Breast epithelium (tissue), 4 donors: Measurements from ENCODE around the gene PDE6A. TPM values are rescaled to one million over a fixed set of nuclear protein-coding genes. Genes with fewer than 3 reads are reported as not detected.

Source experiments
- DNase-seq, 2 donors: peaks; one replicate each; pipeline ENCODE4 v3.0.0-alpha.2; 2019; ENCODE audit warnings: low spot score in 2 of 2
- H3K27ac ChIP-seq, 2 donors: fragments of 200-600 bp; sonication (generic) in 1 of 2; one replicate each; pipeline ENCODE4 v1.5.1; 2016 to 2019; ENCODE audit warnings: mild to moderate bottlenecking in 1 of 2
- H3K27me3 ChIP-seq, 2 donors: fragments of 200-600 bp; sonication (generic) in 1 of 2; one replicate each; pipeline versions ENCODE4 v1.5.1 to v1.6.0; 2017 to 2019; ENCODE audit warnings: control low read depth in 1 of 2, mild to moderate bottlenecking in 1 of 2
- H3K36me3 ChIP-seq: fragments of 200-600 bp; one replicate; pipeline ENCODE4 v1.5.1; 2019
- H3K4me1 ChIP-seq, 2 donors: fragments of 200-600 bp; sonication (generic); one replicate each; pipeline ENCODE4 v1.5.1; 2016 to 2019; ENCODE audit warnings: control low read depth in 1 of 2
- H3K4me3 ChIP-seq, 3 donors: fragments of 200-600 bp; sonication (generic); 1 replicate in 2 of 3; 2 replicates in 1 of 3; pipeline ENCODE4 v1.5.1; 2016 to 2019; ENCODE audit warnings: mild to moderate bottlenecking in 3 of 3, moderate library complexity in 2 of 3
- H3K9me3 ChIP-seq, 2 donors: fragments of 200-600 bp; sonication (generic) in 1 of 2; one replicate each; pipeline ENCODE4 v1.5.1; 2016 to 2019; ENCODE audit warnings: control low read depth in 1 of 2
- CTCF ChIP-seq, 3 donors: fragments of 450-650 bp; IDR thresholded peaks; one replicate each; pipeline ENCODE4 v1.5.1; 2016 to 2017; ENCODE audit warnings: antibody characterized with exemption in 3 of 3, mild to moderate bottlenecking in 3 of 3, moderate library complexity in 3 of 3
- POLR2A ChIP-seq: fragments of 450-650 bp; IDR thresholded peaks from one replicate; pipeline ENCODE4 v1.6.1; 2016; ENCODE audit warnings: antibody characterized with exemption, mild to moderate bottlenecking, moderate library complexity
- POLR2AphosphoS5 ChIP-seq, 3 donors: sonication (generic); formaldehyde crosslinking; IDR thresholded peaks; one replicate each; pipeline ENCODE4 v1.6.1; 2017; ENCODE audit warnings: antibody characterized with exemption in 3 of 3
- intact Hi-C: fragments of 100-400 bp; cut with DNase I; formaldehyde crosslinking; loops from one replicate; pipeline ENCODE4 v1.15.1; 2023; ENCODE audit warnings: low total_unique reads
- total RNA-seq, 3 donors: library from RNA; depleted of rRNA; stranded (reverse); fragments of >200 nt; gene quantifications; one replicate each; pipeline ENCODE4 v1.1.0, GENCODE V29; 2016

The PDE6A gene
- total RNA-seq, 3 donors from 2014 or later = under 0.01 to 0.15 TPM; not detected in 1

DNA sequence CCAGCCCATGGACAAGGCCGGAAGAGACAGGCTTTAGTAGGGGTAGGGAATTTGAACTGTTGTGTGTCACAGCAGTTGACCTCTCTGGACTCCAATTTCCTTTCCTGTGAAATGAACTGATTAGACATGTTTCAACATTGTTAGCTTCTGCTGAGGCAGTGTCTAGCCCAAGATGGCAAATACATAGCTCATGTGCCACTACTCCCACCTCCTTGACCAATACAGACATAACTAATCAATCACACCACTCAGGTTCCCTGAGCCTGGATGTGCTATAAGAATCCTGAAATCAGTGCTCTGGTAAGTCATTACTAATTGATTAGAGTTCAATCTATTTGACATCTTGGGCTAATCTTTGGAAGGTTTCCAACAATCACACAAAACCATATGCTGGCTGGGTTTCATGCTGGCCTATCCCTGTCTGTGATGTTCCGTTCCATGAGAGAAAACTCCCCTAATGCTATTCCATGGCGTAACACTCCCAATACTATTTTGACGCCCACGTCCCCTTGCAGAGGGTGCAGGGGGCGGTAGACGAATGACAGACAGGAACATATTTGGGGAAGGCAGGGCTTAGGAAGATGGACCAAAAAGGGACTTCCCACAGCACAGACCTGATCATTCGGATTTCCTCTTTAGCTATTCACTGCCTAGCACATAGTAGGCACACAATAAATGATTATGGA, 95.2 kb downstream of the PDE6A start:
- no peaks in the 10 kb centered on the region for H3K36me3 ChIP-seq
- H3K27me3 ChIP-seq = no peaks in the 10 kb centered on the region

DNA sequence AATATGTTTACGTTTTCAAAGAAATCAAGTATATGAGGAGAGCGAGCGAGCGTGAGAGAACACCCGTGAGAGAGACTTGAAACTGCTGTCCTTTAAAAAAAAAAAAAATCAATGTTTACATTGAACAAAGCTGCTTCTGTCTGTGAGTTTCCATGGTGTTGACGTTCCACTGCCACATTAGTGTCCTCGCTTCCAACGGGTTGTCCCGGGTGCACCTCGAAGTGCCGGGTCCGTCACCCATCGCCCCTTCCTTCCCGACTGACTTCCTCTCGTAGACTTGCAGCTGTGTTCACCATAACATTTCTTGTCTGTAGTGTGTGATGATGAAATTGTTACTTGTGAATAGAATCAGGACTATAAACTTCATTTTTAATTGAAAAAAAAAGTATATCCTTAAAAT, 97.0 kb downstream of the PDE6A start:
- Histone ChIP-seq H3K9me3 (no peaks in the 10 kb centered on the region), H3K27me3 (no peaks in the 10 kb centered on the region), H3K27ac (no peak overlapping the region), H3K36me3 (no peaks in the 10 kb centered on the region), H3K4me3 (no peak overlapping the region), H3K4me1 (no peaks in the 10 kb centered on the region)
- intact Hi-C loops = no loop called here
- TF ChIP-seq POLR2AphosphoS5 (IDR thresholded peaks at IDR 0.05) (no peak), CTCF (IDR thresholded peaks at IDR 0.05) (no peak), POLR2A (no peak)
- DNase-seq = no peak

More for the DNA sequence above, 95.2 kb downstream of the PDE6A start:
- Histone ChIP-seq H3K9me3 (no peaks in the 10 kb centered on the region), H3K27ac (no peak overlapping the region), H3K4me1 (no peaks in the 10 kb centered on the region), H3K4me3 (no peak overlapping the region)
- no peak for TF ChIP-seq POLR2A
- TF ChIP-seq POLR2AphosphoS5 (IDR thresholded peaks at IDR 0.05) = no peak
- TF ChIP-seq CTCF (IDR thresholded peaks at IDR 0.05) = no peak
- intact Hi-C loops = no loop called here
- DNase-seq = no peak

GRCh38 chr5:149846021-149846420, 98.6 kb downstream of the PDE6A start:
- intact Hi-C loops = no loop called here
- H3K36me3 ChIP-seq = no peaks in the 10 kb centered on the region

DNA sequence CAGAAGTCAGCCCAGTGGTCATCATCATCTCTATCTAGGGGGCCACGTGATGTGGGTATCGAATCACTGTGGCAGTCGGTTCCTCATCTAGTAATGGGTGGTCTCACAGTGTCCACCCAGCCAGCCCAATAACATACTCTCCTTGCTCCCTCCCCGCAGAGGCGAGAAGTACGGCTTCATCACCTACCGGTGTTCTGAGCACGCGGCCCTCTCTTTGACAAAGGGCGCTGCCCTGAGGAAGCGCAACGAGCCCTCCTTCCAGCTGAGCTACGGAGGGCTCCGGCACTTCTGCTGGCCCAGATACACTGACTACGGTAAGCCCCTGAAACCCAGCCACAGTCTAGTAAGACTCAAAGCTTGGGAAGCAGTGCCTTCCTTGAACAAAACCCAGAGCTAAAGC, 99.0 kb downstream of the PDE6A start:
- Histone ChIP-seq H3K4me3 (no peak overlapping the region), H3K4me1 (no peaks in the 10 kb centered on the region), H3K27ac (no peak overlapping the region), H3K9me3 (no peaks in the 10 kb centered on the region), H3K36me3 (no peaks in the 10 kb centered on the region), H3K27me3 (no peaks in the 10 kb centered on the region)
- TF ChIP-seq POLR2AphosphoS5 (IDR thresholded peaks at IDR 0.05) = no peak
- no peak for TF ChIP-seq POLR2A
- TF ChIP-seq CTCF (IDR thresholded peaks at IDR 0.05) = no peak
- intact Hi-C loops = no loop called here
- DNase-seq = no peak

More at GRCh38 chr5:149846021-149846420, 98.6 kb downstream of the PDE6A start:
- H3K27me3 ChIP-seq = no peaks in the 10 kb centered on the region
- DNase-seq = no peak
- H3K4me1 ChIP-seq = no peaks in the 10 kb centered on the region
- TF ChIP-seq CTCF (IDR thresholded peaks at IDR 0.05) (no peak), POLR2AphosphoS5 (IDR thresholded peaks at IDR 0.05) (no peak), POLR2A (no peak)
- no peaks in the 10 kb centered on the region for H3K9me3 ChIP-seq
- no peak overlapping the region for H3K27ac ChIP-seq
- no peak overlapping the region for H3K4me3 ChIP-seq

DNA sequence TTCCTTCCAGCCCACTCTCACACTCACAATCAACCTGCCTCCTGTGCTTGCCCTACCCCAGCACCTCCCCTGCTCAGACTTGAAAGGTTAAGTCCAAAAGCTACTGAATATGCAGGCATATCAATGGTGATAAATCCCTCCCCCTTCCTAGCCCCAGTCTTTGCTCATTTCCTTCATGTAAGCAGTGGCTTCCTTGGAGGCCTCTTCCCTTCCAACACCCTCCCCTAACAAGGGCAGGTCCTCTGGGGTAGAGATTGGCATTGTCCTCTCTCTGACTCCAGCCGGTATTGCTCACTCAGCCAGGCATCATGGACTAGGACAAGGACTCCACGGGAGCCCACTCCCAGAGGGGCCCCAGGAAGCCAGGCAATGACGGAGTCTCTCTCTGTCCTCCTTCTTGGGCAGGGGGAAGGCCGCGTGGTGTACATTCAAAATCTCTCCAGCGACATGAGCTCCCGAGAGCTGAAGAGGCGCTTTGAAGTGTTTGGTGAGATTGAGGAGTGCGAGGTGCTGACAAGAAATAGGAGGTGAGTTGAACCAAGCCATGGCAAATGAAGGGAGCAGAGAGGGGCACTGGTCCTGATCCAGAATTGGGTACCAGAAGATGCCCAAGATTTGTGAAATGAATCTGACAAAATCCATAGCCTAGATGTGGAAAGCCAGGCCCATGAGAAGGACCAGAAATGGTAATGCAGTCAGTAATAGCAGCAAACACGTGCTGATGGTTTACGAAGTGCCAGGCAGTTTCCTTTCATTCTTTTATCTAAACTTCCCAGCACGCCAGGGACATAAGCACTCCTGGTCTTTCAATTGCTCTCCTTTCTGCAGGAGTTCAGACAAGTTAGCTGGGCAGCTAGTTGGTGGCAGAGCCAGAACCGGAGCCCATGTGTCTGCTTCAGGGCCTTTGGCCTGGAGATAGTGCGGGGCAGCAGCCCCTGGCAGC, 102.5 kb downstream of the PDE6A start:
- no peak for TF ChIP-seq POLR2AphosphoS5 (IDR thresholded peaks at IDR 0.05)
- no peak for TF ChIP-seq CTCF (IDR thresholded peaks at IDR 0.05)
- TF ChIP-seq POLR2A = no peak
- intact Hi-C loops = no loop called here
- Histone ChIP-seq H3K9me3 (no peaks in the 10 kb centered on the region), H3K4me1 (no peaks in the 10 kb centered on the region), H3K36me3 (no peaks in the 10 kb centered on the region), H3K27me3 (no peaks in the 10 kb centered on the region), H3K27ac (no peak overlapping the region), H3K4me3 (no peak overlapping the region)
- no peak for DNase-seq
